Astrocyte of the spinal cord (primary cell): Measurements from ENCODE around the gene ZNF664.

Experiments
- DNase-seq: peaks from one replicate; pipeline ENCODE4 v3.0.0; 2011; ENCODE audit warnings: low read depth, low spot score
- H3K4me3 ChIP-seq: 2 replicates; pipeline ENCODE4 v1.5.1; 2011; ENCODE audit warnings: low read depth, mild to moderate bottlenecking, low read length, moderate library complexity
- in situ Hi-C: cut with HindIII; loops from 2 replicates; pipeline ENCODE4 v1.10.0; 2017; ENCODE audit warnings: low sequenced_read_pairs
- TF ChIP-seq, protein P1 (sequence below): IDR thresholded peaks from 2 replicates; pipeline ENCODE4 v1.5.1; 2012; ENCODE audit warnings: low read depth, mild to moderate bottlenecking, low read length, inconsistent platforms

ZNF664 gene

DNA sequence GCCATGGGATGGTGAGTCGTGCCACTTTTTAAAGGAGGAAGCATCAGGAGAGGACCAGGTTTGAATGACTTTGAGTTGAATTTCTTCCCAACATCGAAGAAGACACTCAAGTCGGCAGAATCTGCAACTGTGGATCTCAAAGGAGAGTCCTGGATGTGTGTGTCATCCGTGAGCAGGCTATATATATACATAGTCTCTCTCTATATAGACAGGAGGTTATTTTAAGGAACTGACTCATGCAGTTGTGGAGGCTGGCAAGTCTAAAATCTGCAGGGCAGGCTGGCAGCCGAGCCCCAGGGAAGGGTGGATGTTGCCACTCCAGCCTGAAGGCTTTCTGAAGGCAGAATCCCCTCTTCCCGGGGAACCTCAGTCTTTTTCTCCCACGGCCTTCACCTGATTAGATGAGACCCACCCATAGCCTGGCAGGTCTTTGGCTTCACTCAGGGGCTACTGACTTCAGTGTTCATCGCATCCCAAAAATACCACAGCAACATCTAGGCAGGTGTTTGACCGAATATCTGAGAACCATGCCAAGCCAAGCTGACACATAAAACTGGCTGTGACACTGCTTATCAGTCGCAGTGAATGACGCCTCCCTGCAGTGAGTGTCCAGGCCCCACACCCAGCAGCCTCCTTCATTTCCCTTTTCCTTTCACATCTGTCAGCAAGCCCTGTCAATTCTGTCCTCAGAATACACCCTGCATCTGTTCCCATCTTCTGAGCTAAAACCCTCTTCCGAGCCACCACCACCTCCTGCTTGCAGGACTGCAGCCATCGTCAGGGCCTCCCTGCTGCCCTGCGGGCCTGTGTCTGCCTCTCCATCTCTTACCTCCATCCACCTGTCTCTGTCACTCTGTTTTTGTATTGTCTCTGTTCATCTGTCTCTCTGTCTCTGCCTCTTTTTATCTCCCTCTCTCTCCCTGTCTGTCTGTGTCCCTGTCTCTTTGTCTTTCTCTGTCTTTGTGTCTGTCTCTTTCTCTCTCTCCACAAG lies 54.0 kb downstream of the ZNF664 start:
- TF ChIP-seq, protein P1, sequence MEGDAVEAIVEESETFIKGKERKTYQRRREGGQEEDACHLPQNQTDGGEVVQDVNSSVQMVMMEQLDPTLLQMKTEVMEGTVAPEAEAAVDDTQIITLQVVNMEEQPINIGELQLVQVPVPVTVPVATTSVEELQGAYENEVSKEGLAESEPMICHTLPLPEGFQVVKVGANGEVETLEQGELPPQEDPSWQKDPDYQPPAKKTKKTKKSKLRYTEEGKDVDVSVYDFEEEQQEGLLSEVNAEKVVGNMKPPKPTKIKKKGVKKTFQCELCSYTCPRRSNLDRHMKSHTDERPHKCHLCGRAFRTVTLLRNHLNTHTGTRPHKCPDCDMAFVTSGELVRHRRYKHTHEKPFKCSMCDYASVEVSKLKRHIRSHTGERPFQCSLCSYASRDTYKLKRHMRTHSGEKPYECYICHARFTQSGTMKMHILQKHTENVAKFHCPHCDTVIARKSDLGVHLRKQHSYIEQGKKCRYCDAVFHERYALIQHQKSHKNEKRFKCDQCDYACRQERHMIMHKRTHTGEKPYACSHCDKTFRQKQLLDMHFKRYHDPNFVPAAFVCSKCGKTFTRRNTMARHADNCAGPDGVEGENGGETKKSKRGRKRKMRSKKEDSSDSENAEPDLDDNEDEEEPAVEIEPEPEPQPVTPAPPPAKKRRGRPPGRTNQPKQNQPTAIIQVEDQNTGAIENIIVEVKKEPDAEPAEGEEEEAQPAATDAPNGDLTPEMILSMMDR = no peak
- peak; percentile 40 for DNase-seq
- in situ Hi-C loops = no loop called here
- H3K4me3 ChIP-seq = no peak overlapping the region

DNA sequence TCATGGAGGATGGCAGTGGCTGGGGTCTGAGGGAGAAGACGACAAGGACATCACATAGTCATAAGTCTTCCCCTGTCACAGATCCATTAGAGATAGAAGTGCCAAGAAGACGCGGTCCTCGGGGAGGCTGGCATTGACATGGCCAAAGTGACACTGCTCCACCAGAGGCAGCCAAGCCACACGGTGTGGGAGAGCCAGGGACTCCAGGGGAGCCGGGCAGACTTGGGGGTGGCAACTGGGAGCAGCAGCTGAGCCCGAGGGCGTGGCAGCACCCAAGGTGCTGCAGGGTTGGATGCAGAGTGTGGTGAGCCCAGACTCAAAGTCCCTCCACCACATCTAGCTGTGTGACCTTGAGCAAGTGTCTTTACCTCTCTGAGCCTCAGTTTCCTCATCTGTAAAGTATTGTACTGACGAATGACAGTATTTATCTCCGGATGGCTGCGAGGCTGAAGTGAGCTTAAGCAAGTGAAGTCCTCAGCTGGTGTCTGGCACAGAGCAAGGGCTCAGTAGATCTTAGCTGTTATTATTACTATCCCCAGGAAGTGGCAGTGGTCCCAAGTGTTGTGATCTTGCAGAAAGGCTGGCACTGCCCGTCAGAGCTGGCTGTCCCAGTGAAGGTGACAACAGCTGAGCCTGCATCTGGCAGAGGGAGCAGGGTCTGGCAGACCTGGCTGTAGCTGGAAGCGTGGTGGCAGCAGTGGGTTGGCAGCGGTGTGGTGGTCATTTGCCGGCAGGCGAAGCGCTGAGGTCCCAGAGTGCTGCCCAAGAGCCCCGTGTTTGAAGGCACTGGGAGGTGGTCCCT lies 54.9 kb downstream of the ZNF664 start:
- in situ Hi-C loops = no loop called here

DNA sequence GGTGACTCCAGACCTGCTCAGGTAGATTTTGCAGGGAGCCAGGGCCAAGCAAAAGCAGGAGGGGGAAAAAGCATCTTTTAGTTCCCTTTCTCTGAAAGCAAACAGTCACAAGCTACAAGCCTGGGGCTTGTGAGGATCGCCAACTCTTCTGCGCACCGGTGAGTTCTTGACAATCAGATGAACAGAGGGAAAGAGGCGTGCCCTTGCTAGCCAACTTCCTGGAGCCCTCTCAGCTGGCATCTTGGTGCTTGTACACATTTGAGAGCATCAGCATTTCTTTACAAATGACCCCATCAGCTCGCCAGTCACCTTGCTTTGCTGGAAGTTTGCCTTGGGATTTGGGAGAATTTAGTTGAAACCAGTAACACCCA lies 55.5 kb downstream of the ZNF664 start:
- TF ChIP-seq, protein P1 = no peak
- no peak for DNase-seq
- H3K4me3 ChIP-seq = no peak overlapping the region
- in situ Hi-C loops = no loop called here

More for the DNA sequence above, 54.9 kb downstream of the ZNF664 start:
- no peak overlapping the region for H3K4me3 ChIP-seq
- TF ChIP-seq, protein P1 = no peak
- no peak for DNase-seq

DNA sequence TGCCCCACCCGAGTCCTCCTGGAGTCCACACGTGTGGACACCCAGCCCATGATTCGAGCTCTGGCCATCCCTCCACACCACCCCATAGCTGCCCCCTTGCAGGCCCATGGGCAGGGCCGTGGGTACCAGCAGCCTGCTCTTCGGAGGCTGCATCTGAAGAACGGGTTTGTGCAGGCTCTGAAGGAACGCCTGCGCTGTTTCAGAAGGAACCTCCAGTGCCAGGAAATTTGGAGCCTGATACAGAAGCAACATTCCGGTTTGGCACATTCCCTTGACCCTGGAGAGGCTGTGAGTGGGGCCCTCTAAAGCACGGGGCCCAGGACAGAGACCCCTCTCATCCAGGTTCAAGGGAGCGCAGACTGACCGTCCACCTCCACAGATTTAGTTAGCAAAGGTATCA lies 57.0 kb downstream of the ZNF664 start:
- TF ChIP-seq, protein P1 = no peak
- in situ Hi-C loops = no loop called here
- H3K4me3 ChIP-seq = no peak overlapping the region
- no peak for DNase-seq

DNA sequence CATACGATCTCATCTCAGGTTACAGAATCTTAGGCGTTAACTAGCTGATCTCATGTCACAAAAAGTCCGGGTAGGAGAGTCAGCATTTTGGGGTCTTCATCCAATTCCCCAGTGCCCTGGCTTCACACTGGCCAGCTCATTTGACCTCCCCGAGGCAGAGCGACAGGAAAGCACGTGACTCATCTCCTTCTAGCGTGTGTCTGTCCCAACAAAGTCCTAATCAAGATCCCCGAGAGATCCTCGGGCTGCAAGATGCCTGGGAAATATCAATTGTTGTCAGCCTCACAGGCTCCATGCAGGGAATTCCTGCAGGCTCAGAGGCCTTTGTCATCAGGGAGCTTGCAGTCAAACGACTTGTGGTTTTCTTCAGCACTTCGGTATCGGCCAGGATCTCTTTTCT lies 57.5 kb downstream of the ZNF664 start:
- TF ChIP-seq, protein P1 = no peak
- in situ Hi-C loops = no loop called here
- H3K4me3 ChIP-seq = no peak overlapping the region
- peak; percentile 61 for DNase-seq

DNA sequence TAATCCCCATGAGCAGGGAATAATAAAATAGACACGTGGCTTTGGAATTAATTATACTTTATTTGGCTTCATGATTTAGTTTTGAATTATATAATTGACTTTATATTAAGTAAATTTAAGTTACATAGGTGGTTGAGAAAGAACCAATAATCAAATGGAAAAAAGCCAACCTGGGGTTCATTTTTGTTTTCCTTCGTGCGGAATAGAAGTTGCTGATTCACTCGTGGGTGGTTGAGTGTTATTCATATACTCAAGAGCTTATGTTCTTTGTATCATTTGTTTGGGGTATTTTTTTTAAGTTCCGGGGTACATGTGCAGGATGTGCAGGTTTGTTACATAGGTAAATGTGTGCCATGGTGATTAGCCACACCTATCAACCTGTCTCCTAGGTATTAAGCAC lies 58.0 kb downstream of the ZNF664 start:
- DNase-seq = no peak
- TF ChIP-seq, protein P1 = no peak
- H3K4me3 ChIP-seq = no peak overlapping the region
- in situ Hi-C loops = no loop called here
